Measurements from ENCODE around the gene SPSB3. TPM values are rescaled to one million over a fixed set of nuclear protein-coding genes. Genes with fewer than 3 reads are reported as not detected.
"Not testable (repeated sequence)": the region's sequence is repeated elsewhere in the genome, so short reads cannot be mapped to it uniquely, and the experiment has no call there.

SPSB3 gene
- total RNA-seq, 2 donors from 2014 or later = 92.2 to 101 TPM

- DNase-seq (no peak), ATAC-seq (no peak)
- peaks cover 4% of the 10 kb centered on the region for H3K4me1 Mint-ChIP-seq
- H3K4me3 Mint-ChIP-seq = no peak overlapping the region
- H3K36me3 Mint-ChIP-seq (ENCODE audit: low read depth) = peaks cover 2% of the 10 kb centered on the region
- no peak overlapping the region for H3K27ac Mint-ChIP-seq
- H3K9me3 ChIP-seq (ENCODE audit: control insufficient read depth, low read length, poor library complexity, severe bottlenecking) = no peaks in the 10 kb centered on the region
- H3K27me3 Mint-ChIP-seq = no peaks in the 10 kb centered on the region
Measured at GRCh38 chr16:1747934-1748333, 34.4 kb downstream of the SPSB3 start.

- Mint-ChIP-seq H3K27ac (no peak overlapping the region), H3K27me3 (no peaks in the 10 kb centered on the region), H3K36me3 (ENCODE audit: low read depth) (peaks cover 2% of the 10 kb centered on the region), H3K4me3 (no peak overlapping the region), H3K4me1 (peaks cover 7% of the 10 kb centered on the region)
- no peaks in the 10 kb centered on the region for H3K9me3 ChIP-seq (ENCODE audit: control insufficient read depth, low read length, poor library complexity, severe bottlenecking)
- ATAC-seq = no peak
- DNase-seq = no peak
Measured at GRCh38 chr16:1746693-1747195, 35.6 kb downstream of the SPSB3 start.

GRCh38 chr16:1745900-1746692, 36.3 kb downstream of the SPSB3 start:
- no peak overlapping the region for H3K4me3 Mint-ChIP-seq
- H3K27me3 Mint-ChIP-seq = no peaks in the 10 kb centered on the region
- no peaks in the 10 kb centered on the region for H3K9me3 ChIP-seq (ENCODE audit: control insufficient read depth, low read length, poor library complexity, severe bottlenecking)
- peaks cover 2% of the 10 kb centered on the region for H3K36me3 Mint-ChIP-seq (ENCODE audit: low read depth)
- ATAC-seq (no peak), DNase-seq (no peak)
- H3K27ac Mint-ChIP-seq = no peak overlapping the region
- H3K4me1 Mint-ChIP-seq = peaks cover 7% of the 10 kb centered on the region

GRCh38 chr16:1745181-1745899, 37.0 kb downstream of the SPSB3 start:
- H3K4me3 Mint-ChIP-seq = no peak overlapping the region
- peaks cover 10% of the 10 kb centered on the region for H3K4me1 Mint-ChIP-seq
- no peak for ATAC-seq
- no peaks in the 10 kb centered on the region for H3K27me3 Mint-ChIP-seq
- DNase-seq = no peak
- peaks cover 2% of the 10 kb centered on the region for H3K36me3 Mint-ChIP-seq (ENCODE audit: low read depth)
- H3K9me3 ChIP-seq (ENCODE audit: control insufficient read depth, low read length, poor library complexity, severe bottlenecking) = no peaks in the 10 kb centered on the region
- peak overlapping the region; percentile 41 for H3K27ac Mint-ChIP-seq

- no peaks in the 10 kb centered on the region for H3K9me3 ChIP-seq (ENCODE audit: control insufficient read depth, low read length, poor library complexity, severe bottlenecking)
- no peak for DNase-seq
- H3K4me3 Mint-ChIP-seq = peak overlapping the region; percentile 31
- peaks cover 10% of the 10 kb centered on the region for H3K4me1 Mint-ChIP-seq
- H3K27ac Mint-ChIP-seq = peak overlapping the region; percentile 41
- ATAC-seq = no peak
- no peaks in the 10 kb centered on the region for H3K27me3 Mint-ChIP-seq
- peaks cover 2% of the 10 kb centered on the region for H3K36me3 Mint-ChIP-seq (ENCODE audit: low read depth)
Measured at GRCh38 chr16:1744338-1744840, 38.0 kb downstream of the SPSB3 start.

GRCh38 chr16:1743376-1744337, 38.7 kb downstream of the SPSB3 start:
- no peaks in the 10 kb centered on the region for H3K9me3 ChIP-seq (ENCODE audit: control insufficient read depth, low read length, poor library complexity, severe bottlenecking)
- no peak overlapping the region for H3K27ac Mint-ChIP-seq
- peak overlapping the region; percentile 31 for H3K4me3 Mint-ChIP-seq
- H3K27me3 Mint-ChIP-seq = no peaks in the 10 kb centered on the region
- peaks cover 10% of the 10 kb centered on the region for H3K4me1 Mint-ChIP-seq
- DNase-seq (no peak), ATAC-seq (no peak)
- peaks cover 2% of the 10 kb centered on the region for H3K36me3 Mint-ChIP-seq (ENCODE audit: low read depth)

- peaks cover 10% of the 10 kb centered on the region for H3K4me1 Mint-ChIP-seq
- H3K9me3 ChIP-seq (ENCODE audit: control insufficient read depth, low read length, poor library complexity, severe bottlenecking) = no peaks in the 10 kb centered on the region
- H3K27me3 Mint-ChIP-seq = no peaks in the 10 kb centered on the region
- no peak for DNase-seq
- ATAC-seq = no peak
- H3K27ac Mint-ChIP-seq = no peak overlapping the region
- peaks cover 2% of the 10 kb centered on the region for H3K36me3 Mint-ChIP-seq (ENCODE audit: low read depth)
- H3K4me3 Mint-ChIP-seq = no peak overlapping the region
Measured at GRCh38 chr16:1741553-1742165, 40.7 kb downstream of the SPSB3 start.

GRCh38 chr16:1740781-1741490, 41.4 kb downstream of the SPSB3 start:
- ATAC-seq = no peak
- Mint-ChIP-seq H3K4me3 (no peak overlapping the region), H3K4me1 (peaks cover 10% of the 10 kb centered on the region), H3K36me3 (ENCODE audit: low read depth) (peaks cover 2% of the 10 kb centered on the region), H3K27me3 (no peaks in the 10 kb centered on the region), H3K27ac (no peak overlapping the region)
- no peak for DNase-seq
- H3K9me3 ChIP-seq (ENCODE audit: control insufficient read depth, low read length, poor library complexity, severe bottlenecking) = no peaks in the 10 kb centered on the region

- H3K36me3 Mint-ChIP-seq (ENCODE audit: low read depth) = peaks cover 2% of the 10 kb centered on the region
- peaks cover 10% of the 10 kb centered on the region for H3K4me1 Mint-ChIP-seq
- DNase-seq = no peak
- no peak overlapping the region for H3K4me3 Mint-ChIP-seq
- H3K9me3 ChIP-seq (ENCODE audit: control insufficient read depth, low read length, poor library complexity, severe bottlenecking) = no peaks in the 10 kb centered on the region
- H3K27me3 Mint-ChIP-seq = no peaks in the 10 kb centered on the region
- no peak overlapping the region for H3K27ac Mint-ChIP-seq
- ATAC-seq = no peak
Measured at GRCh38 chr16:1740234-1740633, 42.1 kb downstream of the SPSB3 start.

- no peak overlapping the region for H3K27ac Mint-ChIP-seq
- H3K4me3 Mint-ChIP-seq = no peak overlapping the region
- H3K27me3 Mint-ChIP-seq = no peaks in the 10 kb centered on the region
- DNase-seq (no peak), ATAC-seq (no peak)
- peaks cover 3% of the 10 kb centered on the region for H3K4me1 Mint-ChIP-seq
- H3K9me3 ChIP-seq (ENCODE audit: control insufficient read depth, low read length, poor library complexity, severe bottlenecking) = no peaks in the 10 kb centered on the region
- H3K36me3 Mint-ChIP-seq (ENCODE audit: low read depth) = no peaks in the 10 kb centered on the region
Measured at GRCh38 chr16:1734816-1735215, 47.6 kb downstream of the SPSB3 start.

GRCh38 chr16:1734123-1734522, 48.2 kb downstream of the SPSB3 start:
- ATAC-seq = no peak

GRCh38 chr16:1732551-1732987, 49.8 kb downstream of the SPSB3 start:
- H3K4me3 Mint-ChIP-seq; H3K27me3 Mint-ChIP-seq; ATAC-seq; H3K9me3 ChIP-seq (ENCODE audit: control insufficient read depth, low read length, poor library complexity, severe bottlenecking); DNase-seq; H3K4me1 Mint-ChIP-seq; H3K27ac Mint-ChIP-seq; H3K36me3 Mint-ChIP-seq (ENCODE audit: low read depth): not testable (repeated sequence)

More at GRCh38 chr16:1734123-1734522, 48.2 kb downstream of the SPSB3 start:
- H3K27me3 Mint-ChIP-seq = no peaks in the 10 kb centered on the region
- H3K4me1 Mint-ChIP-seq = peaks cover 3% of the 10 kb centered on the region
- no peak overlapping the region for H3K4me3 Mint-ChIP-seq
- H3K9me3 ChIP-seq (ENCODE audit: control insufficient read depth, low read length, poor library complexity, severe bottlenecking) = no peaks in the 10 kb centered on the region
- H3K27ac Mint-ChIP-seq = no peak overlapping the region
- no peaks in the 10 kb centered on the region for H3K36me3 Mint-ChIP-seq (ENCODE audit: low read depth)
- no peak for DNase-seq
